ENCODE data around the gene MAST4.

Gene MAST4

GRCh38 chr5:66840511-66841013 is 244.4 kb downstream of the MAST4 start:
- no peaks in the 10 kb centered on the region for H3K36me3 ChIP-seq (ENCODE audit: insufficient read depth, low read length)
- H3K9me3 ChIP-seq (ENCODE audit: low read depth, low read length): no peaks in the 10 kb centered on the region
- H3K27ac ChIP-seq: no peak overlapping the region
- no peak overlapping the region for H3K9ac ChIP-seq (ENCODE audit: insufficient read length)
- DNase-seq (ENCODE audit: low read depth, low spot score): no peak
- no peak overlapping the region for H3K4me3 ChIP-seq
- TF ChIP-seq EZH2 (IDR thresholded peaks at IDR 0.05) (no peak), POLR2AphosphoS5 (IDR thresholded peaks at IDR 0.05; ENCODE audit: borderline replicate concordance, low read depth, low read length) (no peak), FOXP2 (optimal IDR thresholded peaks at IDR 0.05; ENCODE audit: control extremely low read depth, extremely low read length, insufficient read depth) (no peak)

- Histone ChIP-seq H3K4me3 (no peak overlapping the region), H3K36me3 (ENCODE audit: insufficient read depth, low read length) (no peaks in the 10 kb centered on the region), H3K27ac (no peak overlapping the region), H3K9ac (ENCODE audit: insufficient read length) (no peak overlapping the region), H3K9me3 (ENCODE audit: low read depth, low read length) (no peaks in the 10 kb centered on the region)
- no peak for TF ChIP-seq EZH2 (IDR thresholded peaks at IDR 0.05)
- TF ChIP-seq FOXP2 (optimal IDR thresholded peaks at IDR 0.05; ENCODE audit: control extremely low read depth, extremely low read length, insufficient read depth): no peak
- no peak for TF ChIP-seq POLR2AphosphoS5 (IDR thresholded peaks at IDR 0.05; ENCODE audit: borderline replicate concordance, low read depth, low read length)
- DNase-seq (ENCODE audit: low read depth, low spot score): no peak
Observed at GRCh38 chr5:66841264-66841663, 245.1 kb downstream of the MAST4 start.

- H3K9me3 ChIP-seq (ENCODE audit: low read depth, low read length): no peaks in the 10 kb centered on the region
- H3K27ac ChIP-seq: no peak overlapping the region
- no peak for DNase-seq (ENCODE audit: low read depth, low spot score)
- no peak overlapping the region for H3K4me3 ChIP-seq
- TF ChIP-seq EZH2 (IDR thresholded peaks at IDR 0.05): no peak
- TF ChIP-seq POLR2AphosphoS5 (IDR thresholded peaks at IDR 0.05; ENCODE audit: borderline replicate concordance, low read depth, low read length): no peak
- no peak for TF ChIP-seq FOXP2 (optimal IDR thresholded peaks at IDR 0.05; ENCODE audit: control extremely low read depth, extremely low read length, insufficient read depth)
- no peaks in the 10 kb centered on the region for H3K36me3 ChIP-seq (ENCODE audit: insufficient read depth, low read length)
- H3K9ac ChIP-seq (ENCODE audit: insufficient read length): no peak overlapping the region
Observed at GRCh38 chr5:66842540-66842939, 246.3 kb downstream of the MAST4 start.

- Histone ChIP-seq H3K4me3 (no peak overlapping the region), H3K27ac (no peak overlapping the region), H3K9ac (ENCODE audit: insufficient read length) (no peak overlapping the region), H3K9me3 (ENCODE audit: low read depth, low read length) (no peaks in the 10 kb centered on the region), H3K36me3 (ENCODE audit: insufficient read depth, low read length) (no peaks in the 10 kb centered on the region)
- TF ChIP-seq FOXP2 (optimal IDR thresholded peaks at IDR 0.05; ENCODE audit: control extremely low read depth, extremely low read length, insufficient read depth) (no peak), POLR2AphosphoS5 (IDR thresholded peaks at IDR 0.05; ENCODE audit: borderline replicate concordance, low read depth, low read length) (no peak), EZH2 (IDR thresholded peaks at IDR 0.05) (no peak)
- DNase-seq (ENCODE audit: low read depth, low spot score): no peak
Observed at GRCh38 chr5:66843065-66843464, 246.9 kb downstream of the MAST4 start.

GRCh38 chr5:66848749-66849641 is 252.8 kb downstream of the MAST4 start:
- no peak for DNase-seq (ENCODE audit: low read depth, low spot score)
- TF ChIP-seq FOXP2 (optimal IDR thresholded peaks at IDR 0.05; ENCODE audit: control extremely low read depth, extremely low read length, insufficient read depth) (no peak), EZH2 (IDR thresholded peaks at IDR 0.05) (no peak), POLR2AphosphoS5 (IDR thresholded peaks at IDR 0.05; ENCODE audit: borderline replicate concordance, low read depth, low read length) (no peak)

GRCh38 chr5:66849803-66850202 is 253.6 kb downstream of the MAST4 start:
- H3K4me3 ChIP-seq: peak overlapping the region; percentile 10; the same call in 1 of the 2 replicates

More at GRCh38 chr5:66848749-66849641, 252.8 kb downstream of the MAST4 start:
- Histone ChIP-seq H3K9ac (ENCODE audit: insufficient read length) (peak overlapping the region; percentile 66), H3K9me3 (ENCODE audit: low read depth, low read length) (no peaks in the 10 kb centered on the region), H3K27ac (peak overlapping the region; percentile 52; the same call in 1 of the 2 replicates), H3K36me3 (ENCODE audit: insufficient read depth, low read length) (no peaks in the 10 kb centered on the region), H3K4me3 (no peak overlapping the region)

GRCh38 chr5:66850354-66851075 is 254.3 kb downstream of the MAST4 start:
- Histone ChIP-seq H3K27ac (peak overlapping the region; percentile 52; the same call in 1 of the 2 replicates), H3K9me3 (ENCODE audit: low read depth, low read length) (no peaks in the 10 kb centered on the region), H3K4me3 (peak overlapping the region; percentile 10; the same call in 1 of the 2 replicates), H3K9ac (ENCODE audit: insufficient read length) (peak overlapping the region; percentile 54), H3K36me3 (ENCODE audit: insufficient read depth, low read length) (no peaks in the 10 kb centered on the region)
- no peak for DNase-seq (ENCODE audit: low read depth, low spot score)
- no peak for TF ChIP-seq EZH2 (IDR thresholded peaks at IDR 0.05)
- no peak for TF ChIP-seq FOXP2 (optimal IDR thresholded peaks at IDR 0.05; ENCODE audit: control extremely low read depth, extremely low read length, insufficient read depth)
- TF ChIP-seq POLR2AphosphoS5 (IDR thresholded peaks at IDR 0.05; ENCODE audit: borderline replicate concordance, low read depth, low read length): no peak

More at GRCh38 chr5:66849803-66850202, 253.6 kb downstream of the MAST4 start:
- Histone ChIP-seq H3K27ac (peak overlapping the region; percentile 52; the same call in 1 of the 2 replicates), H3K9ac (ENCODE audit: insufficient read length) (peak overlapping the region; percentile 66), H3K9me3 (ENCODE audit: low read depth, low read length) (no peaks in the 10 kb centered on the region), H3K36me3 (ENCODE audit: insufficient read depth, low read length) (no peaks in the 10 kb centered on the region)
- peak; percentile 45 for DNase-seq (ENCODE audit: low read depth, low spot score)
- TF ChIP-seq POLR2AphosphoS5 (IDR thresholded peaks at IDR 0.05; ENCODE audit: borderline replicate concordance, low read depth, low read length): no peak
- TF ChIP-seq EZH2 (IDR thresholded peaks at IDR 0.05): no peak
- TF ChIP-seq FOXP2 (optimal IDR thresholded peaks at IDR 0.05; ENCODE audit: control extremely low read depth, extremely low read length, insufficient read depth): no peak

GRCh38 chr5:66851306-66851705 is 255.1 kb downstream of the MAST4 start:
- no peak for DNase-seq (ENCODE audit: low read depth, low spot score)
- no peak overlapping the region for H3K27ac ChIP-seq
- H3K9ac ChIP-seq (ENCODE audit: insufficient read length): no peak overlapping the region
- no peaks in the 10 kb centered on the region for H3K36me3 ChIP-seq (ENCODE audit: insufficient read depth, low read length)
- no peaks in the 10 kb centered on the region for H3K9me3 ChIP-seq (ENCODE audit: low read depth, low read length)
- TF ChIP-seq FOXP2 (optimal IDR thresholded peaks at IDR 0.05; ENCODE audit: control extremely low read depth, extremely low read length, insufficient read depth): no peak
- H3K4me3 ChIP-seq: no peak overlapping the region

All from SK-N-MC (cell line).